Measurements from ENCODE around the gene ENDOV. TPM values are rescaled to one million over a fixed set of nuclear protein-coding genes. Genes with fewer than 3 reads are reported as not detected.

Gene ENDOV
- total RNA-seq (2022): 33.2 and 37.0 TPM in 2 replicates
- Bru-seq, nascent RNA: percentile 57 among the genes with signal in this experiment
- percentile 66 among the genes with signal in this experiment for BruChase-seq, experiment 1, labeled RNA remaining after a 6-hour chase
- BruChase-seq, experiment 2, labeled RNA remaining after a 2-hour chase: percentile 72 among the genes with signal in this experiment
- long read RNA-seq, transcript ENDOV-201 (8 exons, 1,226 nt): minor isoform, 7 of 29 reads
- long read RNA-seq, transcript ENDOV-213 (9 exons, 2,680 nt): major isoform, 8 of 29 reads
- long read RNA-seq, partial matches to known transcripts: 0 of 29 reads
- long read RNA-seq, other reads (novel, unspliced or antisense): 11 of 29 reads

GRCh38 chr17:80414803-80415625, at the start of gene ENDOV:
Gene ENDOV (plus strand): TSS chr17:80415167. CDS start chr17:80415195, 28 bp downstream.
- Mint-ChIP-seq H3K36me3 (ENCODE audit: insufficient read depth, unreplicated experiment) (peaks cover 52% of the 10 kb centered on the region), H3K27me3 (ENCODE audit: unreplicated experiment) (peaks cover 27% of the 10 kb centered on the region), H3K4me1 (ENCODE audit: low read depth, unreplicated experiment) (peaks cover 29% of the 10 kb centered on the region), H3K9me3 (ENCODE audit: low read depth, unreplicated experiment) (no peaks in the 10 kb centered on the region), H3K27ac (ENCODE audit: unreplicated experiment) (peak within 1 kb of the TSS; percentile 87), H3K4me3 (ENCODE audit: low read depth, unreplicated experiment) (peak within 1 kb of the TSS; percentile 76)
- TF ChIP-seq, protein P1, sequence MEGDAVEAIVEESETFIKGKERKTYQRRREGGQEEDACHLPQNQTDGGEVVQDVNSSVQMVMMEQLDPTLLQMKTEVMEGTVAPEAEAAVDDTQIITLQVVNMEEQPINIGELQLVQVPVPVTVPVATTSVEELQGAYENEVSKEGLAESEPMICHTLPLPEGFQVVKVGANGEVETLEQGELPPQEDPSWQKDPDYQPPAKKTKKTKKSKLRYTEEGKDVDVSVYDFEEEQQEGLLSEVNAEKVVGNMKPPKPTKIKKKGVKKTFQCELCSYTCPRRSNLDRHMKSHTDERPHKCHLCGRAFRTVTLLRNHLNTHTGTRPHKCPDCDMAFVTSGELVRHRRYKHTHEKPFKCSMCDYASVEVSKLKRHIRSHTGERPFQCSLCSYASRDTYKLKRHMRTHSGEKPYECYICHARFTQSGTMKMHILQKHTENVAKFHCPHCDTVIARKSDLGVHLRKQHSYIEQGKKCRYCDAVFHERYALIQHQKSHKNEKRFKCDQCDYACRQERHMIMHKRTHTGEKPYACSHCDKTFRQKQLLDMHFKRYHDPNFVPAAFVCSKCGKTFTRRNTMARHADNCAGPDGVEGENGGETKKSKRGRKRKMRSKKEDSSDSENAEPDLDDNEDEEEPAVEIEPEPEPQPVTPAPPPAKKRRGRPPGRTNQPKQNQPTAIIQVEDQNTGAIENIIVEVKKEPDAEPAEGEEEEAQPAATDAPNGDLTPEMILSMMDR (IDR thresholded peaks at IDR 0.05; ENCODE audit: unreplicated experiment): no peak
- DNase-seq: peak; percentile 92
- CTCF ChIA-PET: interaction anchor here (0.6 to 0.7 kb wide), 2 partner anchors 12 to 714 kb away, joined by 3 read pairs; no protein-coding TSS in a partner anchor
- intact Hi-C loops (cut with micrococcal nuclease; ENCODE audit: unreplicated experiment): no loop called here
- TSS peak; percentile 46 for BruUV-seq (replicated peaks)

DNA sequence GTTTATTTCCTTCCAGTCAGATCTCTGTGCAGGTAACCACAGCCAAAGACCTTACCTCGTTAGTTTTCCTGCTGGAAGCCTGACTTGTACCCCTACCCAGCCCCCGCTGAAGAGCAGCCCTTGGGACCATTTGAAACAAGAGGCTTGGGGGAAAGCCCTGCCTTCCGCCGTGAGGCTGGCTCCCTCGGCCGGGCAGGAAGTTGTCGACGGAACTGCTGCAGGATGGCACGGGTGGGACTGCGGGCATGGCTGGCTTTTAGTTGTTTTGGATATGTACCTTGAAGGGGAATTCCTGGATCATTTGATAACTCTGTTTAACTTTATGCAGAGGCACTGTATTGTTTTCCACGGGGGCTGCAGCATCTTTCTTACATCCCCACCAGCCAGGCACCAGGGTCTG, 49.0 kb upstream of the ENDOV start:
- no peaks in the 10 kb centered on the region for H3K27me3 Mint-ChIP-seq (ENCODE audit: unreplicated experiment)
- H3K36me3 Mint-ChIP-seq (ENCODE audit: insufficient read depth, unreplicated experiment): peaks cover 55% of the 10 kb centered on the region
- no peak for DNase-seq
- H3K4me3 Mint-ChIP-seq (ENCODE audit: low read depth, unreplicated experiment): no peak overlapping the region
- no TSS peak for BruUV-seq (replicated peaks)
- no peak overlapping the region for H3K27ac Mint-ChIP-seq (ENCODE audit: unreplicated experiment)
- TF ChIP-seq, protein P1 (IDR thresholded peaks at IDR 0.05; ENCODE audit: unreplicated experiment): no peak
- H3K9me3 Mint-ChIP-seq (ENCODE audit: low read depth, unreplicated experiment): no peaks in the 10 kb centered on the region
- no peaks in the 10 kb centered on the region for H3K4me1 Mint-ChIP-seq (ENCODE audit: low read depth, unreplicated experiment)
- CTCF ChIA-PET: no interaction called here
- intact Hi-C loops (cut with micrococcal nuclease; ENCODE audit: unreplicated experiment): no loop called here

DNA sequence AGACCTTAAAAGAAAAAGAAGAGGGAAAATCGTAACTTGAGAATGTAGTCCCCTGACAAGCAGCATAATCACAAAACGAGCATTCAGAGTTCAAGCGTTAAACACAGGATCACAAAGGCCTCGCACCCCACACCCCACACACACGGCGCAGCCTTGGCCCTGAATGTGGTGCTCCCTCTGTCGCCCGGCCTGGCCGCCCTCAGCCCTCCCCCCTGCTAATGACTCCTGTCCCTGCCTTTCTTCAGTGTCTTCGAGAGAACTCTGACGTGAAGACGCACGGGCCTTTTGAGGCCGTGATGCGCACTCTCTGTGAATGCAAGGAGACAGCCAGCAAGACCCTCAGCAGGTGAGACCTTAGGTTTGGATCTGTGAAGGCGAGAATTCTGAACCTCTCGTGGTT, 47.5 kb upstream of the ENDOV start:
- CTCF ChIA-PET: no interaction called here
- no peaks in the 10 kb centered on the region for H3K27me3 Mint-ChIP-seq (ENCODE audit: unreplicated experiment)

GRCh38 chr17:80371196-80371595, 43.8 kb upstream of the ENDOV start:
- Mint-ChIP-seq H3K4me1 (ENCODE audit: low read depth, unreplicated experiment) (no peaks in the 10 kb centered on the region), H3K9me3 (ENCODE audit: low read depth, unreplicated experiment) (no peaks in the 10 kb centered on the region), H3K36me3 (ENCODE audit: insufficient read depth, unreplicated experiment) (peaks cover 74% of the 10 kb centered on the region), H3K27me3 (ENCODE audit: unreplicated experiment) (no peaks in the 10 kb centered on the region), H3K4me3 (ENCODE audit: low read depth, unreplicated experiment) (no peak overlapping the region), H3K27ac (ENCODE audit: unreplicated experiment) (no peak overlapping the region)
- CTCF ChIA-PET: no interaction called here
- BruUV-seq (replicated peaks): no TSS peak
- no peak for DNase-seq
- TF ChIP-seq, protein P1 (IDR thresholded peaks at IDR 0.05; ENCODE audit: unreplicated experiment): no peak
- intact Hi-C loops (cut with micrococcal nuclease; ENCODE audit: unreplicated experiment): no loop called here

More for the DNA sequence above, 47.5 kb upstream of the ENDOV start:
- peaks cover 52% of the 10 kb centered on the region for H3K36me3 Mint-ChIP-seq (ENCODE audit: insufficient read depth, unreplicated experiment)
- BruUV-seq (replicated peaks): no TSS peak
- H3K9me3 Mint-ChIP-seq (ENCODE audit: low read depth, unreplicated experiment): no peaks in the 10 kb centered on the region
- no peaks in the 10 kb centered on the region for H3K4me1 Mint-ChIP-seq (ENCODE audit: low read depth, unreplicated experiment)
- TF ChIP-seq, protein P1 (IDR thresholded peaks at IDR 0.05; ENCODE audit: unreplicated experiment): no peak
- H3K27ac Mint-ChIP-seq (ENCODE audit: unreplicated experiment): no peak overlapping the region
- intact Hi-C loops (cut with micrococcal nuclease; ENCODE audit: unreplicated experiment): no loop called here
- H3K4me3 Mint-ChIP-seq (ENCODE audit: low read depth, unreplicated experiment): no peak overlapping the region
- DNase-seq: no peak
